KBM-7 (cell line): ENCODE measurements around the gene SBK2.

Experiments used
- DNase-seq: peaks from one replicate; pipeline ENCODE4 v3.0.0-alpha.2; 2015
- in situ Hi-C: fragments of 300-500 bp; cut with MboI; formaldehyde crosslinking; loops from 2 replicates; pipeline ENCODE4 v1.14.3; 2020; ENCODE audit warnings: low sequenced_read_pairs, low pct_unique_long_range_greater_than_20kb, mixed read lengths

Gene SBK2

GRCh38 chr19:55479451-55480230 lies 57.3 kb downstream of the SBK2 start:
- in situ Hi-C loops = no loop called here
- DNase-seq = no peak

- in situ Hi-C loops = no loop called here
- no peak for DNase-seq
These were observed 57.9 kb downstream of the SBK2 start for GRCh38 chr19:55479045-55479444.
